HG02623 (cell line): ENCODE measurements around the gene ASH1L.
"Not testable (repeated sequence)": the region's sequence is repeated elsewhere in the genome, so short reads cannot be mapped to it uniquely, and the experiment has no call there.

Experiments
- ATAC-seq: cut with Tn5 transposase; IDR thresholded peaks from one replicate; pipeline ENCODE4 v1.9.1; 2021; ENCODE audit warnings: moderate library complexity; ENCODE audit not compliant: unreplicated experiment

The ASH1L gene

DNA sequence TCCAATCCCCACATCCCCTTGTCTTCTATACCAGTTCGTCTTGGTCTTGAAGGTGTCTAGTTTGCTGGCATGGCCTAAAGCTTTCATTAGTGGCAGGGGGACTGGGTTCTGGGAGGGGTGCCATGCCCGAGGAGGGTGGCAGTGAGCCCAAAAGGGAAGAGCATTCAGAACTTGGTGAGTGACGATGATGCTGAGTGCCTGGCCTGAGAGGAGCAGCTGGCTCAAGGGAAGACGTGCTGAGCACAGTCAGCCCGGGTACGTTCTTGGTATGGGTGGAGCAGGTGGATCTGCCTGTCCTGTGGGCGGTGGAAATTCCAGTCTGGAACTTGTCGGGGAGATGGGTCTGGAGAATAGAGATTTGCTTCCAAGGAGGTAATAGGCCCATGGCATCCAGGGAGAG, 249.3 kb downstream of the ASH1L start:
- no peak for ATAC-seq

DNA sequence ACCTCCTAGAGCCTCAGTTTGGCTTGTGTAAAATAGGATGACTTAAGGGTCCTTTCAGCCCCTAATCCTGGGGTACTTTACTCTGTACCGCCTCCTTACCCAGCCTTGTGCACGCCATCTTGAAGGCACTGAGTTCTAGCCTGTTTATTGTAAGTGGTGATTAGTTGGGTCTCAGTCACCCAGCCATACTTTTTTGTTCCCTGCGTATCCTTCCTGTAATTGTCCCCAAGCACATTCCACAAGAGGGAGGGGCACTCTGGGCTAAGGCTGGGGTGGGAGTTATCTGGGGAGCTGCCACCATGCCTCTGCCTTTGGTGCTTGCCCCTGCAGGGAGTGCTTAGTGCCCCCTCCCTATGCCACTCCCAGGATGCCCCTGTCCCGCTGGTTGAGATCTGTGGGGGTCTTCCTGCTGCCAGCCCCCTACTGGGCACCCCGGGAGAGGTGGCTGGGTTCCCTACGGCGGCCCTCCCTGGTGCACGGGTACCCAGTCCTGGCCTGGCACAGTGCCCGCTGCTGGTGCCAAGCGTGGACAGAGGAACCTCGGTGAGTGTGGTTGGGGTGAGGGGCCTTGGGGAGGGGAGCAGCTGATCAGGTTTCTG, 253.1 kb downstream of the ASH1L start:
- no peak for ATAC-seq

DNA sequence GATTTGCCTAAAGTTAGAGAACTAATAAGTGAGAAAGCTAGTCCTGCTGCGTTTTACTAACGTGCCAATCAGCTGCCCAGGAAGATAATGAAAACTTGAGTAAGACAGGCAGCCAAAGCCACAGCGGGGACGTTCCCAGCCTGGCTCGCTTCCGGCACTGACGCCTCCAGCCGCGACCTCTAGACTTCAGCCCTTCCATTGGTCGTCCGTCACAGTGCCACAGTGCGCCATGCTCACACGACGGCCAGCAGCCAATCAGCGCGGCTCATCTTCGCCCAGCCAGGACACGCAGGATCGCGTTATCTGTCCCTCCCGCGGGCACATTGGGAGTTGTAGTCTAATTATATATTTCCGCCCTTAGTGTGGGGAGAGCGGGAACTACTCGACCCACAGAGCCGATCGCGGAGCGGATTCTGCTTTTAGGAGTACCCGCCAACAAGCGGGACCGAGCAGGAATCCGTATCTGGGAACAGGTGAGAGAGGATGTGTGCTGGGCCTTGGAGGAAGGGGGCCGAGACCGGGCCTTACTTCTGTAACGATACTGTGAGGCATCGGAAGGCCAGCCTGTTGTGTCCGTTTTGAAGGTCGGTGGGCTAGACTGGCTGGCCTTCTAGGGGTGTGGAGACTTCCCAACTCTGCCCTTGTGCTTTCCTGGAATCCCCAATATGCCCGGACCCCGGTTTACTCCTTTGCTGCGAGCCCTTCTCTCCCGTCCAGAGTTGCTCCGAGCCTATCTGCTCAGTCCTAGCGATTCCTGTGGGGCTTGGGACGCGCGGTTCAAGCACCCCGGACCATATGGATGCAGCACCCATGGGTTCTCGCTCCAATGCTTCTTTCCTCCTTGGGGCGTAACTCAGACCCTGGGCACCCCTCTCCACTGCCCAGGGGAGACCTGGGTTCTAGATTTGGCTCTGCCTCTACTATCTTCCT, 253.8 kb downstream of the ASH1L start, which contains the start of gene FDPS:
Gene FDPS, plus strand, starts transcription at position 374 of the 930 bp plus-strand sequence. CDS start 924 bp downstream, outside the sequence.
- peak; percentile 92 for ATAC-seq

DNA sequence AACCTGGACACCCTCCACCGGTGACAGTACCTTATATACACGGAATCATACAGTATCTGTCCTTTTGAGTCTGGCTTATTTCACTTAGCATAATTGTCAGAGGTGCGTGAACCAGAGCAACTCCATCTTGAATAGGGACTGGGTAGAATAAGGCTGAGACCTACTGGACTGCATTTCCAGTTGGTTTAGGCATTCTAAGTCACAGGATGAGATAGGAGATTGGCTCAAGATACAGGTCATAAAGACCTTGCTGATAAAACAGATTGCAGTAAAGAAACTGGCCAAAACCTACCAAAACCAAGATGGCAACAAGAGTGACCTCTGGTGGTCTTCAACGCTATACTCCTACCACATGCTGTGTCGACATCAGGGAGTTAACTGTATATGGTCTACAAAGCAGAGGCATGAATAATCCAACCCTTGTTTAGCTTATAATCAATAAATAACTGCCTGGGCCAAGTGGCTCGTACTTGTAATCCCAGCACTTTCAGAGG, 255.3 kb downstream of the ASH1L start:
- ATAC-seq, result no peak

DNA sequence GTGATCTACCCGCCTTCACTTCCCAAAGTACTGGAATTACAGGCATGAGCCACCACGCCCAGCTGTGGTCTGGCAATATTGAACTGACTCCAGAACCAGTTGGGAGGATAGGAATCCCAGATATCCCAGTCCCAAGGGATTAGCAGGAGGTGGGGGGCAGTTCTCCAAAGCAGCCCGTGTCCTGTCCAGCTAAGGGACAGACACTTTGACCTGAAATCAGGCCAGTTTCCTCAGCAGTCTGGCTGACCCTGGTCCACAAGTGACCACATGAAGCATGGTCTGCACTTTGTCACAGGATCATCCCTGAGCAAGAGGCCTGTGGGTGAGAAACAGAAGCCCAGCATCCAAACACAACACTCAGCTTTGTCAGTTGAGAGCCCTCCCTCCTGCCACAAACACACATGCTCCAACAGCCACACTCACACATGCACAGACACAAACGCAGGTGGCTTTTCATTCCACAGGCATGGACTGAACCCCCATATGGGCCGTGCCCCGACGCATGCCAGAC, 256.7 kb downstream of the ASH1L start:
- no peak for ATAC-seq

DNA sequence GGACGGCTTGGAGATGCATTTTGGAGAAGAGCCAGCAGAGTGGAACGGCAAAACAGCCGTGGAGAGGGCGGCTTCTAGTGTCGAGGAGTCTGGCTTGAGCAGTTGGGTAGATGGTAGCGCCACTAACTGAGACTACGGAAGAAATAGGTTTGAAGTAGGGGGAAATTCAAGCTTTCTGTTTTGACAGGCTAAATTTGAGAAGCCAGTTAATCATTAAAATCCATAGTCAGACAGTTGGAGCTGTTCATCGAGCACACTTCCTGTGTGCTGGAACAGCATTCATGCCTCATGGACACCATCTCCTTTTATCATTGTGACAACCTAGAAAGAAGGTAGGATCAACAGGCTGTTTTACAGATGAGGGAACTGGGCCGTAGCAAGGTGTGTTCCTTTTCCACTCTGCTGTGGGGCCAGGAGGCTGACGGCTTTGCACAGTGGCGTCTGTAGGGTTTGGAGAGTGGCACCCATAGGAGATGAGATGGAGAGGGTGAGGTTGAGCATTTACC, 258.0 kb downstream of the ASH1L start:
- ATAC-seq, result no peak

DNA sequence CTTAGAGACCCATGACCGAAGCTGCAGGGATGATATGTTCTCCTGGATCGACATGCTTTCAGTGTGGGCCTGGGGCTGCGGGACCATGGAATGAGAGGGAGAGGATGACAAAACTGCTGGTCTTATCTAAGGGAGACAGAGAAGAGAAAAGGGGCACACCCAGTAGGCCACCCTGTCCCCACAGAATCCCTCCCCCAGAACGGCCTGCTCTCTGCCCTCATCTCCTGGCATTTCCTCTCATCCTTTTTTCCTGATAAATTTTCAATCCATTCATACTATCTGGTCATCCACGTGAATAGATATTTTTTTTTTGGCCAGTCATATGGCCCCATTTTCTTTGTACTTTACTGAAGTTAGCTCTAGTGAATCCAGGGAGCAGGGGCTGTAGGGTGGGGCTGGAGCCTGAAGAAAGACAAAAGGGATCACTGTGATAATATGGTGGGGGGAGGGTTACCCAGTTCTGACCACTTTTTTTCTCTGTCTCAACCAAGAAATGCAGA, 261.2 kb downstream of the ASH1L start, which contains the start of gene PKLR:
Gene PKLR, minus strand, starts transcription at position 97 of the 500 bp plus-strand sequence. Its CDS starts 43 bp downstream, at position 54.
- ATAC-seq, result no peak

DNA sequence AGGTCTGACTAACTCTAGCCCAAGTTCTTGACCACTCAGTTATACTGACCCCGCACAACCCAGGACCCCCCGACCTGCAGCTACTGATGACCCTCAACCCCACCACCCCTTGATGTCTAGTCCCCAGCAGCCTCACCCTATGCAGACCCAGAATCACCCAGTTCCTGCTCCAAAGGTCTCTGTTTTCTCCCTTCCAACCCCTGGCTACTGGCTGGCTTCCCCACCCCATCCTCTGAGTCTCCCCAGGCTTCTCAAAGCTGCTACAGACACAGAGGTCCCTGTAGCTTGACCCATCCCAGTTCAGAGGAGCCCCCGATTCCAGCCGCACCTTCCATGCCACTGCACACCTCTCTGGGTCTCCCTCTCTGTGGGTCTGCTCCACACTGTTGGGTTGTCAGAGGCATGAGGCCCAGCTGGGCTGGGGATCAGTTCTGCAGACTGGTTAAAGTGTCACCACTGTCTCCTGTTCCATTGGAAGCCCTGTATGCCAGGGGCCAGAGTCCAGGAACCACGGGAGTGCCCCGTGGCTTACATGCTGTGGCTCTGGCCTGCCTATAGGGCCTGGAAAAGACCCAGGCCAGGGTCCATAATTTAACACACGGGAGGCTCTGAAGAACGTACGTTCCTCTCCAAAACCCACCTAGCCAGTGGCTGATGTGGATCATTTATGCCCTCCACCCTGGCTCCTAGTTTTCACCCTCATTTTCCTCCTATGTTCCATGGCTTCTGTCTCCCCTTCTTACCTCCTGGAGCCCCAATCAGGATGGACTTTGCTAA, 261.9 kb downstream of the ASH1L start:
- ATAC-seq, result no peak

DNA sequence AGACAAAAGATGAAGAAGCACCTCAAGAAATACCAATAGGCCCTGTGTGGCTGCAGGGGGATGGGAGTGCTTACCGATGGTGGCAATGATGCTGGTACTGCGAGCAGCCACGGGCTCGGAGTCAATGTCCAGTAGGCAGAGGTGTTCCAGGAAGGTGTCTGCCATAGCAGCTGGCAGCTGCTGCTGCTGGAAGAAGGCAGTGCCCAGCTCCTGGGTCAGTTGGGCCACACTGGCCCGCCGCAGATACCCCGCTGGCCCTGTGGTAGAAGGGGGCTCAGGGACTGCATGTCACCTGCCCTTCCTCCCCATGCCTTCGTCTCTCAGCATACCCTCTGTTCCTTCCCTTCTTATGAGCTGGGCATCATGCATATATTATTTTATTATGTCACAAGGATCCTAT, 262.6 kb downstream of the ASH1L start:
- ATAC-seq, result no peak

DNA sequence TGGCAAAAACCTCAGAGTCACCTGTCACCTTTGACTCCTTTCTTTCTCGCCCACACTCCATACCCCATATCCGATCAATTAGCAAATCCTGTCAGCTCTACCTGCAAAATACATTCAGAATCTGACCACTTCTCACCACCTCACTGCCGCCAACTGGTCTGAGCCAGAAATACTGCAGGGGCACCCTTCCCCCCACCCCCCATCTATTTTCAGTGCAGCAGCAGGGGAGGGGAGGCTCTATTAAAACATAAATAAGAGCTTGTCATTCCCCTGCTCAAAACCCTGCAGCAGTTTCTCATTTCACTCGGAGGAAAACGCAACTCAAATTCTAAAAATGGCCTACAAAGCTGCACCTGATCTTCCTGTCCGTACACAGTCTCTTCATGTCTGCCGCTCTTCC, 265.2 kb downstream of the ASH1L start:
- ATAC-seq, result no peak

DNA sequence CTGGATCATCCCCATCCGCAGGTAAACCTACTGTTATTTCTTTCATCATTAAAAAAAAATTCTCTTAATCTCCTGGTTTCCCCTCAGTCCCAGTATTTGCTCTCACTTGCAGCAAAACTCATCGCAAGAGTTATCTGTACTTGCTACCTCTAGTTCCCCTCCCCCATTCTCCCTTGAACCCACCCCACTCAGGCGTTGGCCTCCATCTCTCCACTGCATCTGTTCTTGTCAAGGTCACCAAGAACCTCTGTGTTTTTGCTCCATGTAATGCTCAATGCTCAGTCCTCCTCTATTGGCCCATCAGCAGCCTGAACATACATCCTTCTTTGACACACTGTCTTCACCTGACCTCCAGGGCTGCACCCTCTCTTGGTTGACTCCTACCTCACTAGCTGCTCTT, 265.9 kb downstream of the ASH1L start:
- no peak for ATAC-seq

DNA sequence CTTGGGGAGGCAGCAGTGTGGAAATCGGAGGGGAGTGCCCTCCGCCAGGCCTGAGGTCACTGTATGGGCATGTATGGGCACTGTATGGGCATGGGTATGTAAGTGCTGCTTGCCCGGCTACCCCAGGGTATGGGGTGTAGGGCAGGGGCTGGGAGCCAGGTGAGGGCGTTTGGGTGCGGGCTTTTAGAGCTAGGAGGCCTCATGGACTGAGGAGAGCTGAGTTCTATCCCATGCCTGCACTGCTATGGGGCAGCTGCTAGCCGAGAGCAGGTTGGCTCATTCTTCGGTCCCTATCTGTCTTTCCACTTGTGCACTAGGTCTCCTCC, 266.7 kb downstream of the ASH1L start:
- no peak for ATAC-seq

DNA sequence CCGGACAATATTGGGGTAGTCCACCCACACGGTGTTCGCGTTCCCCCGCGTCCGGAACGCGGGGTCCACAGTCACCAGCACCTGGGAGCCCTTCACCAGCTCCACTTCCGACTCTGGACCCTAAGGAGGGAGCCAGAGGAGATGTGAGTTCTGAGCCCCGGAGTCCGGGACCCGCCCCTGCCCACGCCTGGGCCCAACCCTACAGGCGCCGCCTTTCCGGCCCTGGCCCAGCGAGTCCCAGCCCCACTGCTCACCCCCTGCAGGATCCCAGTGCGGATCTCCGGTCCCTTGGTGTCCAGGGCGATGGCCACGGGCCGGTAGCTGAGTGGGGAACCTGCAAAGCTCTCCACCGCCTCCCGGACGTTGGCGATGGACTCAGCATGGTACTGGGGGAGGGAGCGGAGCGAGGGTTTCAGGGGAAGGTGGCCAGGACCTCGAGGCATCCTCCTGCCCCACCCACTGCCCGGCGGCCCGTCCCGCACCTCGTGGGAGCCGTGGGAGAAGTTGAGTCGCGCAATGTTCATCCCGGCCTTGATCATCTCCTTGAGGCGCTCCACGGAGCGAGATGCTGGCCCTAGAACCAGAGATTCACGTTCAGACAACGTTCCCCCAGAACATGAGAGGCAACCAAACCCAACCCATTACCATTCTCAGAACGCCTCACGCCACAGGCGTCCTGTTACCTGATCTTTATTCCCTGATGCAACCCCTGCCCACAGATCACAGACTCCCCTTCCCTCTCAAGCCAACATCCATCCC, 267.2 kb downstream of the ASH1L start:
- no peak for ATAC-seq

DNA sequence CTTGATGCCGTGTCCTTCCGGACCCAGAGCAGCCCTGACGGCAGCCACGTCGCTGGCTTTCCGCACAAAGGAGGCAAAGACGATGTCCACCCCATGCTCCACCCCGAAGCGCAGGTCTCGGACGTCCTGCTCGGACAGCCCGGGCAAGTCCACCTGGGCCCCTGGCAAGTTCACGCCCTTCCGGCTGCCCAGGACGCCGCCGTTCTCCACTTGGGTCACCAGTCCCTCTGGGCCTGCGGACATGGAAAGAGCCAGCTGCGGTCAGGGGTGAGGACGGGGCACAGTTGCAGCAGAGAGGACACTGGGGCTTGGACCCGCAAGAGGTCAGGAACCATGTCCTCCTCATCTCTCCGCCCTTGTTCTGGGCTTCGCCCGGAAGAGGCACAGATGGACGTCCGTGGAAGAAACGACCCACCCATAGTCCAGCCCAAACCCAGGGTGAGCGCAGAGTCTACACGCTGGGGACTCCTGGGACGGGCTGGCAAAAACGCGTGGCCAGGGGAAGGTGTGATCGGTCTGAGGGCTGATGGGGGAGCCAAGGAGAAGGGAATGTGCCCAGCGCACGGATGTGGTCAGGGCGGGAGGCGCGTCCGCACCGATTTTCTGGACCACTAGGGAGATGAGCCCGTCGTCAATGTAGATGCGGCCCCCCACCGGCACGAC, 268.0 kb downstream of the ASH1L start:
- ATAC-seq, result no peak

DNA sequence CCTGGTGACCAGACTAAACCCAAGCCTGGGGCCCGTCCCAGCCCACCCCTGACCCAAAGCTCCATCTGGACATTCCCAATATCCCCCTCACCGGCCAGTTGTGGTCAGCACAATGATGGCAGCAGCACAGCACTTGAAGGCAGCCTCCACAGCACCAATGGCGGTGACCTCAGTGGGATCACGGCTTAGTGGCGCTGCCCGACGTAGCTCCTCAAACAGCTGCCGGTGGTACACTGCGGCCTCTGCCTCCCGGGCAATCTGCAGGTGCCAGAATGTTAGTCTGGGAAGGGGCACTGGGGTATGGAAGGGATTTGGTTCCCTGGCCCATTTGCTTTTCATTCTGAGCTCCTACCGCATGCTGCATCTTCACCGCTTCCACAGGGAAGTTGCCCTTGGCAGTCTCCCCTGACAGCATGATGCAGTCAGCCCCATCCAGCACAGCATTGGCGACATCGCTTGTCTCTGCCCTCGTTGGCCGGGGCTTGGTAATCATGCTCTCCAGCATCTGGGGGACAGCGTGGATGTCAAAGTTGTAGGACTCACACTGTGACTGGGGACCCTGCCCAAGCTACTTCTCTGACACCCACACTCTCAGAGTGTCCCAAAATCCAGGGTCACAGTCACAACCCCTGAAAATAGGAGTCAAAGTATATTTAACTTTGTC, 269.4 kb downstream of the ASH1L start:
- no peak for ATAC-seq

DNA sequence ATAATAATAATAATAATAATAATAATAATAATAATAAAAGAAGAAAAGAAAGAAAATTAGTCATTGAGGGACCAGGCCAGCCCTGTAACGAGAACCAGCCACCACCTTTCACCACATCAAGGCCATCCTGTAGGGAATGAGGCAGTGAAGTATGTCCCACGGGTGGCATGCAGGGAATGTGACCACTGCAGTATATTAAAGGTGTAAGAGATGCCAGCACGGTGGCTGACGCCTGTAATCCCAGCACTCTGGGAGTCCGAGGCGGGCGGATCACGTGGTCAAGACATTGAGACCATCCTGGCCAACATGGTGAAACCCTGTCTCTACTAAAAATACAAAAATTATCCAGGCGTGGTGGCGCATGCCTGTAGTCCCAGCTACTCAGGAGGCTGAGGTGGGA, 271.6 kb downstream of the ASH1L start:
- not testable (repeated sequence) for ATAC-seq

DNA sequence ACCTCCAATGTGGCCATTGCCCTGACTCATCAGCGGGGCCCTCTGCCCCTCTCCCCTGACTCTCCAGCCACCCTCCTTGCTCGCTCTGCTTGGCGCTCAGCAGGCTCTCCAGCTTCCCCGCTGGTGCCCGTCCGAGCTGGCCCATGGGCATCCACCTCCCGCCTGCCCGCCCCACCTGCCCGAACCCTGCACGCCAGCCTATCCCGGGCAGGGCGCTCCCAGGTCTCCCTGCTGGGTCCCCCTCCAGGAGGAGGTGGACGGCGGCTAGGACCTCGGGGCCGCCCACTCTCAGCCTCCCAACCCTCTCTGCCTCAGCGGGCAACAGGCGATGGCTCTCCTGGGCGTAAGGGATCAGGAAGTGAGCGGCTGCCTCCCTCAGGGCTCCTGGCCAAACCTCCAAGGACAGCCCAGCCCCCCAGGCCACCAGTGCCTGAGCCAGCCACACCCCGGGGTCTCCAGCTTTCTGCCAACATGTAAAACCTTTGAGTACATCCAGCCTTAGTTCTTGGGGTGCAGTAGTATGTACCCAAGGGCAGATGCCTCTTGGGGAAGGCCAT, 274.5 kb downstream of the ASH1L start:
- no peak for ATAC-seq

DNA sequence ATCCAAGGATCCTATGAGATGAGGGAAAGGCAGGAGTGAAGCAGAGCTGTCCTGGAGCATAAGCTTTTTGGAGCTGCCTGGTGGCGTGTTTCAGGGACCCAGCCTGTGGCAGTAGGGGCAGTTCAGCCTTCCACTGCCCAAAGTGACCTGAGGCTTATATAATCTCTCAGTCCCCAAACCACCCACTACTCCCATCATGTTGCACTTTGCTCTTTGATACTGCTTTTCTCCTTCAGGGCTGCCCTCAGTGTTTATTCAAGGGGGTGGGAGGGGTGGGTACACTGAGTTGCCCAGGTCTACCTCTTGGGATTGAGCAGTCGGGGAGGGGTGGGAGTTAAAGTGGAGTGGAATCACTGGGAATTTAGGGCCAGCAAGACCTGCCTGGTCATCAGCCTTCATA, 276.1 kb downstream of the ASH1L start:
- ATAC-seq, result no peak

DNA sequence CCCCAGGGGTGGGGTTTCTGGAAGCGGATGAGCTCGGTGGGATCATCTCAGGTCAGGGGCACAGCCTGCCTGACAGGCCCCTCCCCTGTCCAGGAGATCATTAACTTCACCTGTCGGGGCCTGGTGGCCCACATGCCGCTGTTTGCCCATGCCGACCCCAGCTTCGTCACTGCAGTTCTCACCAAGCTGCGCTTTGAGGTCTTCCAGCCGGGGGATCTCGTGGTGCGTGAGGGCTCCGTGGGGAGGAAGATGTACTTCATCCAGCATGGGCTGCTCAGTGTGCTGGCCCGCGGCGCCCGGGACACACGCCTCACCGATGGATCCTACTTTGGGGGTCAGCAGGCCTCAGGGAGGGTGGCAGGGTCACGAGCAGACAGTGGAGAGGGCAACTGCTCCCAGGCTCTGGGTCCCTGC, 277.0 kb downstream of the ASH1L start:
- no peak for ATAC-seq
